ENCODE measurements around the gene AUTS2. TPM values are rescaled to one million over a fixed set of nuclear protein-coding genes. Genes with fewer than 3 reads are reported as not detected.

The AUTS2 gene
- total RNA-seq, 1 experiment from 2014 or later: 2.5 TPM

DNA sequence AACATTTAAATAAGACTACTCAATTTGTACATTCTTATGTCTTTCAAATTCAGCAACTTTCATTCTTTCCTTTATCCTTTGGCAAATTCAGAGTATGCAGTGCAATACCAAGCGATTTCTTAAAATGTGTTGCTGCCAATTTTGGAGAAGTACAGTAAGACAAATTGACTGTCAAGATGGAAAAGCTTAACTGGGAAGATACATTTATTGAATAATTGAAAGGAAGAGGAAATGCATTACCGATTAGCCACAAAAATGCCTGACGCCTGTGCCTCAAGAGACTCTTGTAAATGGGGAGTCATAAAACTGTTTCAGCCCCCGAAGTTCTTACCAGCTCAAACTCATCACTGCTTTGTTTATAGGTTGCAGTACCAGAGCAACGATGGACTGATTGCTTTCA lies 1160.4 kb downstream of the AUTS2 start:
- Histone ChIP-seq H3K4me1 (ENCODE audit: control insufficient read depth, insufficient read depth, low read length) (no peaks in the 10 kb centered on the region), H3K27me3 (ENCODE audit: control insufficient read depth, insufficient read depth, low read length) (no peaks in the 10 kb centered on the region), H3K27ac (ENCODE audit: low read length) (no peak overlapping the region), H3K36me3 (ENCODE audit: control insufficient read depth, insufficient read depth, low read length) (no peaks in the 10 kb centered on the region), H3K4me3 (ENCODE audit: low read depth in 2 of 2, low read length in 2 of 2) (no peak overlapping the region), H3K9me3 (ENCODE audit: control insufficient read depth, insufficient read depth, low read depth, low read length) (no peaks in the 10 kb centered on the region)
- POLR2A ChIA-PET: no interaction called here
- in situ Hi-C loops (cut with HindIII; ENCODE audit: low pct_unique_long_range_greater_than_20kb, low sequenced_read_pairs) (no loop called here), intact Hi-C loops (cut with micrococcal nuclease; ENCODE audit: unreplicated experiment) (no loop called here)
- TF ChIP-seq TCF7L2 (IDR thresholded peaks at IDR 0.05; ENCODE audit: low read depth, low read length) (no peak), SIN3A (IDR thresholded peaks at IDR 0.05; ENCODE audit: borderline replicate concordance, insufficient read depth, low read depth, low read length) (no peak), REST (IDR thresholded peaks at IDR 0.05; ENCODE audit: insufficient read depth in 1 of 2, low read depth in 2 of 2, low read length in 1 of 2) (no peak), CTCF (IDR thresholded peaks at IDR 0.05) (no peak), POLR2AphosphoS5 (IDR thresholded peaks at IDR 0.05; ENCODE audit: low read depth, low read length) (no peak)
- no peak for DNase-seq (ENCODE audit: low read depth, low spot score)
- no peak for ATAC-seq
- CTCF ChIA-PET: no interaction called here
- no TSS peak for BruUV-seq (replicated peaks)

GRCh38 chr7:70759674-70760073 lies 1161.4 kb downstream of the AUTS2 start:
- TF ChIP-seq POLR2AphosphoS5 (IDR thresholded peaks at IDR 0.05; ENCODE audit: low read depth, low read length): no peak
- no peak for TF ChIP-seq CTCF (IDR thresholded peaks at IDR 0.05)
- no peak for TF ChIP-seq SIN3A (IDR thresholded peaks at IDR 0.05; ENCODE audit: borderline replicate concordance, insufficient read depth, low read depth, low read length)
- no peak for TF ChIP-seq TCF7L2 (IDR thresholded peaks at IDR 0.05; ENCODE audit: low read depth, low read length)
- no peak for TF ChIP-seq REST (IDR thresholded peaks at IDR 0.05; ENCODE audit: insufficient read depth in 1 of 2, low read depth in 2 of 2, low read length in 1 of 2)
- intact Hi-C loops (cut with micrococcal nuclease; ENCODE audit: unreplicated experiment): no loop called here
- CTCF ChIA-PET: no interaction called here
- Histone ChIP-seq H3K36me3 (ENCODE audit: control insufficient read depth, insufficient read depth, low read length) (no peaks in the 10 kb centered on the region), H3K4me3 (ENCODE audit: low read depth in 2 of 2, low read length in 2 of 2) (no peak overlapping the region), H3K27ac (ENCODE audit: low read length) (no peak overlapping the region), H3K27me3 (ENCODE audit: control insufficient read depth, insufficient read depth, low read length) (no peaks in the 10 kb centered on the region), H3K4me1 (ENCODE audit: control insufficient read depth, insufficient read depth, low read length) (no peaks in the 10 kb centered on the region), H3K9me3 (ENCODE audit: control insufficient read depth, insufficient read depth, low read depth, low read length) (no peaks in the 10 kb centered on the region)
- no TSS peak for BruUV-seq (replicated peaks)
- in situ Hi-C loops (cut with HindIII; ENCODE audit: low pct_unique_long_range_greater_than_20kb, low sequenced_read_pairs): no loop called here
- no peak for ATAC-seq
- DNase-seq (ENCODE audit: low read depth, low spot score): no peak
- POLR2A ChIA-PET: no interaction called here

All from Panc1 (cell line).